Hepatic stellate cell (primary cell): ENCODE results near the gene PSMD10.
A peak's percentile ranks its signal among the peaks of the same experiment; 100 is the strongest.

ENCODE experiments used
- DNase-seq: peaks from one replicate; pipeline ENCODE4 v3.0.0; 2011; ENCODE audit warnings: low spot score

PSMD10 gene

DNA sequence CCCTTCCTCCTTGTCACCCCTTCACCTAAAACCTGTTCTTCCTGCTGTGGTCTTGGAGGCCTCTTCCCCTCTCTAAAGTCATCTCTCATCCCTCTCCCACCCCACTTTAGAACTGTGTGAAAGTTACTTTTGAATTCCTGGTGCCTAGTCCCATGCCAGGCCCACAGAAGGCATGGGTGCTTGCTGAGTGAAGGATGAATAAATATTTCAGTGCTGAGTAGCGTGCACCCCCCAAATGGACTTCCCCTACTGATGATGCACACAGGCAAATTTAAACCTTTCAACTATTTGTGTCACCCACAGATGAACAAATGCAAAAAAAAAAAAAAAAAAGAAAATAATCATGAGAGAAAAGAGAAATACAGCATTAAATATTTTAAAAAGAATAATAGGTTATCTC lies 19.8 kb downstream of the PSMD10 start:
- no peak for DNase-seq

GRCh38 chrX:108070891-108071290 lies 20.5 kb downstream of the PSMD10 start:
- DNase-seq, result no peak

DNA sequence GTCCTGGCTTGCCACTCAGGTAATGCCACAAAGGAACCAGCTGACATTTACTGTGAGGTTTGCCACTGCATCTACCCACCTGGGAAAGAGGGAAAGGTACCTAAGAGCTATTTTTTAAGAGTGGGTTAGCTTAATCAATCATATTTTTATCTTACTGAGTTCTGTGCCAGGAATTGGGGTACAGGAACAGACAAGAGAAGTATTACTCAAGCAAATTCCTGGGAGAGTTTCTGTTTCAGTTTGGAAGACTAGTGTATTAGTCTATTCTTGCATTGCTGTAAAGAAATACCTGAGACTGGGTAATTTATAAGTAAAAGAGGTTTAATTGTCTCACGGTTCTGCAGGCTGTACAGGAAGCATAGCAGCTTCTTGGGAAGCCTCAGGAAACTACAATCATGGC lies 23.2 kb downstream of the PSMD10 start:
- DNase-seq, result no peak

DNA sequence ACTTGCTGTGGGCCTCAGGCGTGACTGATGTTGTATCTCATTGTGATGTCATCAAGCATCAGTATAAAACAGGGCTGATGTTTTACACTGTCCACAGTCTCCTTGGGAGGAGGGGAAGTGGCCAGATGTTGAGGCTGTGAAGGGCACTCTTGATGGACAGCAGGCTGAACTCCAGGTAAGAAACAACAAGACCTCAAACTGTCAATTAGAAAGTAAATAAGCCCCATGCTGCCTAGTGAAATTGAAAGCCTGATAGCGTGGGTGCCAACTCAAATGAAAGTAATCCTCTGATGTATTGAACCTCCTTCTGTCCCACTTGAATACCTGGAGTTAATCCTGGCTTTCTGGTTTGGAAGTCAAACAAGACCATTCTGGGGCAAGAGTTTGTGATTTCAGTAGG lies 26.7 kb downstream of the PSMD10 start:
- DNase-seq, result no peak

- DNase-seq, result no peak
Observed at GRCh38 chrX:108064001-108064400, 27.3 kb downstream of the PSMD10 start.

DNA sequence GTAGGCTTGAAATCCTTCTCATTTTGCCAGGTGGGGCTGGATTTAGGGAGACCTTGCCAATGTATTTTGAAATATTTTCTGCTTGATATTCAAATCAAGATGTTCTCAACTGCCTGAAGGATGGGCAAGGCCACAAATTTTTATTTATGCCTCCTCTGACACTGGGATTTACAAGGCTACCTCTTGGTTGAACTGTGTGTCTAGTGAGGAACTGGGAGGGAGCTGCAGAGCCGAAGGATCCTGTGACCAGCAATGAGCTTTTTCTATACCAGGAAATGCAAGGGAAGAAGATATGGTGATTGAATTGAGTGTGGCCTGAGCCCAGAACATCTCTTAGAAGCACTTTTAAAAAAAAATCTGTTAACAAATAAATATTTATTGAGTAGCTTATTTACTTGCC lies 31.5 kb downstream of the PSMD10 start:
- DNase-seq, result no peak

- DNase-seq, result no peak
Observed at GRCh38 chrX:108055546-108055945, 35.8 kb downstream of the PSMD10 start.

DNA sequence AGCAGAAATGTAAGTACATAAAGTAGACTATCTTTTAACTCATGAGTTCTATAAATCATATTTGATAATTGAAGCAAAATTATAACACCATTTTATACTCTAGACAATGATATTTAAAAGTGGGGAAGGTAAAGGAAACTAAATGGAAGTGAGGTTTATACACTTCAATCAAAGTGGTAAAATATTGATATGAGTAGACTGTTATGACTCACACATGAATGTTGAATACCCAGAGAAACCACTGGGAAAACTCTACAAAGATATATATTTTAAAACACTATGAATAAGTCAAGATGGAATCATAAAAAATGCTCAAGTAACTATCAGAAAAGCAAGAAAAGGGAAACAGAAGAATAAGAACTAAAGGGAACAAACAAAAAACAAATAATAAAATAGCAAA lies 38.1 kb downstream of the PSMD10 start:
- DNase-seq, result no peak

- DNase-seq, result no peak
Observed at GRCh38 chrX:108049649-108050048, 41.7 kb downstream of the PSMD10 start.

DNA sequence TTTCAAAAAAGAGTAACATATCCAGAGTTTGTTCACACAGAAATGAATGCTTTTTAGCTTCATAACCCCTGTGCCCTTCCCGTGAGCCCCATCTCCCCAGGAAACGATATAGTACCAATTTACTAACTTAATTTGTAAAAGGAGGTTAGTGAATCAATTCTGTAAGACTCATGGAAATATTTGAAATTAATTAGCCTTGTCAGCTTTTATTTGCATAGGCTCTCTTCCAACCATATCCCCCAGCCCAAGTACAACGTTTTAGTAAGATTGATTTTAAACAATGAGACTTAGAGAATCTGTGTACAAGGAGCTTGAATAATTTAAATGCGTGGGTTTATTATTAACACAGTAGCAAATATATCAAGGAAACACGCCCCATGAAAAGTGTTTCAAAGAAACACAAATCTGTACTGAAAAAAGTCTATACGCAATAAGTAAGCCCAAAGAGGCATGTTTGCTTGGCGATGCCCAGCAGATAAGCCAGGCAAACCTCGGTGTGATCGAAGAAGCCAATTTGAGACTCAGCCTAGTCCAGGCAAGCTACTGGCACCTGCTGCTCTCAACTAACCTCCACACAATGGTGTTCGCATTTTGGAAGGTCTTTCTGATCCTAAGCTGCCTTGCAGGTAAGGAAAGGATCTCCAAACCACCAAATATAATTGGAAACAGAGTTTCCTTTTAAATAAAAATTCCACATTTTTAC lies 46.6 kb downstream of the PSMD10 start, which contains the start of gene VSIG1:
Gene VSIG1 (plus strand): TSS at position 512 of the 703 bp plus-strand sequence. CDS start 66 bp downstream, at position 578.
- no peak for DNase-seq

DNA sequence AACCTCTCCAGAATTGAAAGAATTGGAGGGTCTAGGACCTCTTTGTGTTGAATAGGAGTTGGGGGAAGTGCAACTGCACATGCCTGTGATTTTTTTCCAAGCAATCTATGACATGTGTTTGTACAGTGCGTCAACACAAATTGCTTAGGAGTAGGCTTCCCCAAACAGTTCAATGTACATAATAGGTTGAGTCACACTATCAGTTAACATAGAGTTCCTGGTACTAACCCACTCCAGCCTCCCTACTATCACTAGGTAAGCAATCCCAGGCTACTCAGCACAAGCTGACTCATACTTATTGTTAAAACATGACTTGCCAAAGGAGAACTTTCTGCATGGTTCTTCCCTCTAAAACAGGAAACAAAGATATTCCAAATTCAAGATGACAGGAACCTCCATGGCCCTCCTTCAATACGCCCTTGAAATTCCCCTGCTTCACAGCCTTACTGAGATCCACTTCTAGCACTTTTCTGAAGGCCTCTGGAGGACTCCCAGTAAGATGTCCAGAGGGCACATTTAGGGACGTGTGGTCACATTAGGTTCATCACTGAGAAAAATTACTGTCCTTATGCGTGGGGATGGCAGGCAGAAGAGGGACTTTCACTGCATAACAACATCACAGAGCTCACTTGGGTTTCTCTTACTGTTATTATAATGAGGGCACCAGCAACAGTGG lies 54.9 kb downstream of the PSMD10 start:
- peak; percentile 28 for DNase-seq

GRCh38 chrX:108034725-108035124 lies 56.6 kb downstream of the PSMD10 start:
- no peak for DNase-seq
